ENCODE measurements around the gene PET117. TPM values are rescaled to one million over a fixed set of nuclear protein-coding genes. Genes with fewer than 3 reads are reported as not detected.

PET117 gene
- total RNA-seq, 1 experiment from 2014 or later = 25.0 TPM

DNA sequence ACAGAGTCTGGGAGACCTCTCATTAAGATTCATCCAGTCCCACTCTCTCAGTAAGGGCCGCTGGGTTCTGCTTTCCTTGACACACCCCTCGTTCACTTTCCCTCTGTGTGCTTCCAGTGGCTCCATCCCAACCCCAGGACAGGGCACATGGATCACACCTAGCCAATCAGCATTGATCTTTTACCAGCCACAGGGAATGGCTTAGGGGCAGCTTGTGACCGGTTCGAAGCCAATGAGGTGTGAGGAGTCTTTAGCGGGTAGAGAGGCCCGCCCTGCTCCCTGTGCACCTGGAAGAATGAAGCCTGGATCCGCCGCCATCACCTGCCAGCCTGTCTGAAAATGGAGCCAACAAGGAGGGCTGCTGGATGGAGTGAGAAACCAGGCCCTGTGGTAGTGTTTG is 44.8 kb upstream of the PET117 start:
- H2BK120ac ChIP-seq (ENCODE audit: low read depth, low read length, poor library complexity, severe bottlenecking) = no peak overlapping the region
- H4K8ac ChIP-seq (replicated peaks; ENCODE audit: insufficient read length, low read depth, low read length) = no peak overlapping the region
- no peak overlapping the region for H2BK15ac ChIP-seq (ENCODE audit: low read depth, low read length)
- no peak overlapping the region for H3K27ac ChIP-seq (ENCODE audit: insufficient read length, low read depth, low read length)
- no peak overlapping the region for H3K23ac ChIP-seq (ENCODE audit: insufficient read length, low read depth, low read length)
- H4K20me1 ChIP-seq (ENCODE audit: control insufficient read depth, insufficient read depth, insufficient read length) = no peaks in the 10 kb centered on the region
- H3K14ac ChIP-seq (ENCODE audit: insufficient read depth, low read length) = no peak overlapping the region
- peaks cover 3 to 5% of the 10 kb centered on the region in 2 experiments; a peak in 1 of 4 replicates for H3K4me1 Mint-ChIP-seq
- no peaks in the 10 kb centered on the region for H3K79me2 ChIP-seq (ENCODE audit: insufficient read depth, low read length)
- H4K91ac ChIP-seq (ENCODE audit: insufficient read length, low read depth, low read length) = no peak overlapping the region
- no peak overlapping the region for H2BK12ac ChIP-seq (ENCODE audit: insufficient read length, low read depth, low read length)
- no peaks in the 10 kb centered on the region for H3K23me2 ChIP-seq (ENCODE audit: insufficient read length, low read depth, low read length, poor library complexity, severe bottlenecking)
- H3K36me3 Mint-ChIP-seq (ENCODE audit: insufficient read depth in 1 of 3, low read depth in 3 of 3) = no peaks in the 10 kb centered on the region
- no peak overlapping the region for H2BK20ac ChIP-seq (ENCODE audit: low read depth, low read length, poor library complexity, severe bottlenecking)
- no peaks in the 10 kb centered on the region for H3K9me3 Mint-ChIP-seq
- H3K4me2 ChIP-seq (ENCODE audit: insufficient read depth, insufficient read length, low read length) = no peak overlapping the region
- TF ChIP-seq, protein P1, sequence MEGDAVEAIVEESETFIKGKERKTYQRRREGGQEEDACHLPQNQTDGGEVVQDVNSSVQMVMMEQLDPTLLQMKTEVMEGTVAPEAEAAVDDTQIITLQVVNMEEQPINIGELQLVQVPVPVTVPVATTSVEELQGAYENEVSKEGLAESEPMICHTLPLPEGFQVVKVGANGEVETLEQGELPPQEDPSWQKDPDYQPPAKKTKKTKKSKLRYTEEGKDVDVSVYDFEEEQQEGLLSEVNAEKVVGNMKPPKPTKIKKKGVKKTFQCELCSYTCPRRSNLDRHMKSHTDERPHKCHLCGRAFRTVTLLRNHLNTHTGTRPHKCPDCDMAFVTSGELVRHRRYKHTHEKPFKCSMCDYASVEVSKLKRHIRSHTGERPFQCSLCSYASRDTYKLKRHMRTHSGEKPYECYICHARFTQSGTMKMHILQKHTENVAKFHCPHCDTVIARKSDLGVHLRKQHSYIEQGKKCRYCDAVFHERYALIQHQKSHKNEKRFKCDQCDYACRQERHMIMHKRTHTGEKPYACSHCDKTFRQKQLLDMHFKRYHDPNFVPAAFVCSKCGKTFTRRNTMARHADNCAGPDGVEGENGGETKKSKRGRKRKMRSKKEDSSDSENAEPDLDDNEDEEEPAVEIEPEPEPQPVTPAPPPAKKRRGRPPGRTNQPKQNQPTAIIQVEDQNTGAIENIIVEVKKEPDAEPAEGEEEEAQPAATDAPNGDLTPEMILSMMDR (conservative IDR thresholded peaks at IDR 0.05) = no peak
- H3K27ac Mint-ChIP-seq = peak overlapping the region in 1 of 3 experiments; percentile 17; a peak in 1 of 7 replicates
- H2AK5ac ChIP-seq (ENCODE audit: insufficient read length, low read length) = no peak overlapping the region
- H3K18ac ChIP-seq (ENCODE audit: insufficient read length, low read depth, low read length) = no peak overlapping the region
- H2BK5ac ChIP-seq (ENCODE audit: insufficient read length, low read length) = no peak overlapping the region
- no peak overlapping the region for H3K56ac ChIP-seq (ENCODE audit: insufficient read length, low read depth, low read length)
- no peaks in the 10 kb centered on the region for H3K79me1 ChIP-seq (ENCODE audit: insufficient read depth, low read depth, low read length, poor library complexity, severe bottlenecking)
- no peak overlapping the region for H4K5ac ChIP-seq (ENCODE audit: insufficient read length, low read depth, low read length)
- H3K27me3 Mint-ChIP-seq (ENCODE audit: low read depth) = peaks cover 6% of the 10 kb centered on the region
- no peak overlapping the region for H3K4ac ChIP-seq (ENCODE audit: low read depth, low read length)
- no peaks in the 10 kb centered on the region for H3K9me3 ChIP-seq (ENCODE audit: control insufficient read depth, low read depth, low read length)
- no peak overlapping the region for H2AFZ ChIP-seq (ENCODE audit: low read length)
- no peaks in the 10 kb centered on the region for H3K4me1 ChIP-seq (ENCODE audit: insufficient read depth, low read length)
- no peak overlapping the region for H3K9ac ChIP-seq (ENCODE audit: extremely low read depth, insufficient read length, low read length)
- no CpG with 5 or more reads among the region's 8 CpGs for WGBS (ENCODE audit: extremely low coverage, insufficient read length, low lambda C conversion rate)
- H3K4me3 Mint-ChIP-seq = no peak overlapping the region
- no peak overlapping the region for H3T11ph ChIP-seq (ENCODE audit: low read length)
- DNase-seq = peak; percentile 49
- no peaks in the 10 kb centered on the region for H3K27me3 ChIP-seq (ENCODE audit: insufficient read depth, low read length)
